NCI-H2081 treated with DMSO at 0.1 percent for 48 hours (cell line): ENCODE measurements around the gene DOCK10.

ENCODE experiments used
- DNase-seq: peaks from one replicate; lab custom pipeline; 2025; lab: John Stamatoyannopoulos, UW

The DOCK10 gene

GRCh38 chr2:225011585-225011984 lies 30.7 kb downstream of the DOCK10 start:
- DNase-seq, result no peak

GRCh38 chr2:225010804-225011203 lies 31.5 kb downstream of the DOCK10 start:
- no peak for DNase-seq

- DNase-seq, result no peak
Observed at GRCh38 chr2:225009768-225010167, 32.5 kb downstream of the DOCK10 start.

GRCh38 chr2:225008935-225009334 lies 33.3 kb downstream of the DOCK10 start:
- no peak for DNase-seq

- DNase-seq, result no peak
Observed at GRCh38 chr2:225008179-225008856, 34.0 kb downstream of the DOCK10 start.

GRCh38 chr2:225006730-225007129 lies 35.5 kb downstream of the DOCK10 start:
- no peak for DNase-seq

GRCh38 chr2:225004597-225004996 lies 37.7 kb downstream of the DOCK10 start:
- DNase-seq, result no peak

- no peak for DNase-seq
Observed at GRCh38 chr2:225002656-225003045, 39.6 kb downstream of the DOCK10 start.

- no peak for DNase-seq
Observed at GRCh38 chr2:225002039-225002655, 40.1 kb downstream of the DOCK10 start.

- DNase-seq, result no peak
Observed at GRCh38 chr2:224999754-225000153, 42.5 kb downstream of the DOCK10 start.

GRCh38 chr2:224999321-224999720 lies 42.9 kb downstream of the DOCK10 start:
- DNase-seq, result no peak

GRCh38 chr2:224997802-224998201 lies 44.5 kb downstream of the DOCK10 start:
- no peak for DNase-seq

GRCh38 chr2:224995419-224995818 lies 46.8 kb downstream of the DOCK10 start:
- no peak for DNase-seq

- no peak for DNase-seq
Observed at GRCh38 chr2:224994242-224994823, 47.9 kb downstream of the DOCK10 start.

GRCh38 chr2:224990710-224991109 lies 51.6 kb downstream of the DOCK10 start:
- no peak for DNase-seq

GRCh38 chr2:224987733-224988132 lies 54.5 kb downstream of the DOCK10 start:
- DNase-seq, result no peak

- DNase-seq, result no peak
Observed at GRCh38 chr2:224986477-224986876, 55.8 kb downstream of the DOCK10 start.

GRCh38 chr2:224984637-224985036 lies 57.6 kb downstream of the DOCK10 start:
- no peak for DNase-seq

GRCh38 chr2:224983712-224984554 lies 58.3 kb downstream of the DOCK10 start:
- peak; percentile 25 for DNase-seq

GRCh38 chr2:224982910-224983711 lies 59.2 kb downstream of the DOCK10 start:
- DNase-seq, result peak; percentile 36

GRCh38 chr2:224982226-224982625 lies 60.0 kb downstream of the DOCK10 start:
- DNase-seq, result peak; percentile 26
